ENCODE measurements around the gene GPR75. TPM values are rescaled to one million over a fixed set of nuclear protein-coding genes. Genes with fewer than 3 reads are reported as not detected.

The GPR75 gene
- total RNA-seq, 1 experiment from 2014 or later = 5.3 TPM

GRCh38 chr2:53856272-53856671 is 3.5 kb downstream of the GPR75 start:
- H4K20me1 ChIP-seq (ENCODE audit: control insufficient read depth, insufficient read depth, insufficient read length) = no peaks in the 10 kb centered on the region
- no peak overlapping the region for H2BK120ac ChIP-seq (ENCODE audit: low read depth, low read length, poor library complexity, severe bottlenecking)
- no peak overlapping the region for H2BK12ac ChIP-seq (ENCODE audit: insufficient read length, low read depth, low read length)
- no peaks in the 10 kb centered on the region for H3K27me3 Mint-ChIP-seq (ENCODE audit: low read depth)
- no peak for DNase-seq
- H3K79me2 ChIP-seq (ENCODE audit: insufficient read depth, low read length) = no peaks in the 10 kb centered on the region
- no peaks in the 10 kb centered on the region for H3K4me1 ChIP-seq (ENCODE audit: insufficient read depth, low read length)
- H3K9ac ChIP-seq (ENCODE audit: extremely low read depth, insufficient read length, low read length) = no peak overlapping the region
- H3K9me3 Mint-ChIP-seq = no peaks in the 10 kb centered on the region
- TF ChIP-seq CTCF (conservative IDR thresholded peaks at IDR 0.05) = no peak
- H3K56ac ChIP-seq (ENCODE audit: insufficient read length, low read depth, low read length) = no peak overlapping the region
- H3K79me1 ChIP-seq (ENCODE audit: insufficient read depth, low read depth, low read length, poor library complexity, severe bottlenecking) = no peaks in the 10 kb centered on the region
- H2BK15ac ChIP-seq (ENCODE audit: low read depth, low read length) = no peak overlapping the region
- H4K5ac ChIP-seq (ENCODE audit: insufficient read length, low read depth, low read length) = no peak overlapping the region
- H3T11ph ChIP-seq (ENCODE audit: low read length) = no peak overlapping the region
- no peak overlapping the region for H2BK20ac ChIP-seq (ENCODE audit: low read depth, low read length, poor library complexity, severe bottlenecking)
- H3K4me1 Mint-ChIP-seq = peaks cover 3 to 6% of the 10 kb centered on the region in 2 experiments; a peak in 2 of 4 replicates
- WGBS (ENCODE audit: extremely low coverage, insufficient read length, low lambda C conversion rate) = no CpG with 5 or more reads among the region's 2 CpGs
- no peak overlapping the region for H3K4me2 ChIP-seq (ENCODE audit: insufficient read depth, insufficient read length, low read length)
- H3K14ac ChIP-seq (ENCODE audit: insufficient read depth, low read length) = no peak overlapping the region
- no peak overlapping the region for H3K27ac ChIP-seq (ENCODE audit: insufficient read length, low read depth, low read length)
- no peak overlapping the region for H2BK5ac ChIP-seq (ENCODE audit: insufficient read length, low read length)
- H3K27me3 ChIP-seq (ENCODE audit: insufficient read depth, low read length) = no peaks in the 10 kb centered on the region
- H4K8ac ChIP-seq (replicated peaks; ENCODE audit: insufficient read length, low read depth, low read length) = no peak overlapping the region
- no peak overlapping the region for H3K4ac ChIP-seq (ENCODE audit: low read depth, low read length)
- H3K4me3 Mint-ChIP-seq = no peak overlapping the region
- peaks cover 5 to 29% (median 14%) of the 10 kb centered on the region in 3 experiments; a peak in 6 of 7 replicates for H3K36me3 Mint-ChIP-seq (ENCODE audit: insufficient read depth in 1 of 3, low read depth in 3 of 3)
- no peak overlapping the region for H2AK5ac ChIP-seq (ENCODE audit: insufficient read length, low read length)
- no peak overlapping the region for H4K91ac ChIP-seq (ENCODE audit: insufficient read length, low read depth, low read length)
- no peak overlapping the region for H3K27ac Mint-ChIP-seq
- no peaks in the 10 kb centered on the region for H3K23me2 ChIP-seq (ENCODE audit: insufficient read length, low read depth, low read length, poor library complexity, severe bottlenecking)
- no peak overlapping the region for H3K23ac ChIP-seq (ENCODE audit: insufficient read length, low read depth, low read length)
- no peak overlapping the region for H2AFZ ChIP-seq (ENCODE audit: low read length)
- H3K18ac ChIP-seq (ENCODE audit: insufficient read length, low read depth, low read length) = no peak overlapping the region
- no peaks in the 10 kb centered on the region for H3K9me3 ChIP-seq (ENCODE audit: control insufficient read depth, low read depth, low read length)
